Activated CD4-positive, alpha-beta T cell treated with anti-CD3 and anti-CD28 coated beads for 24 hours (primary cell): ENCODE results near the gene CEP120.
"Not testable (repeated sequence)": the region's sequence is repeated elsewhere in the genome, so short reads cannot be mapped to it uniquely, and the experiment has no call there.

Source experiments
- DNase-seq, 2 donors: peaks; one replicate each; pipeline ENCODE4 v3.0.0-alpha.2; 2020; ENCODE audit warnings: low read depth in 2 of 2

The CEP120 gene

GRCh38 chr5:123438902-123439301 is 15.7 kb upstream of the CEP120 start:
- DNase-seq = no peak

- no peak for DNase-seq
Observed at GRCh38 chr5:123438244-123438643, 15.0 kb upstream of the CEP120 start.

- DNase-seq = no peak
Observed at GRCh38 chr5:123436201-123436600, 13.0 kb upstream of the CEP120 start.

GRCh38 chr5:123434796-123435195 is 11.6 kb upstream of the CEP120 start:
- no peak for DNase-seq

GRCh38 chr5:123433596-123433995 is 10.4 kb upstream of the CEP120 start:
- DNase-seq = no peak

GRCh38 chr5:123430441-123430840 is 7.2 kb upstream of the CEP120 start:
- DNase-seq = not testable (repeated sequence)

GRCh38 chr5:123429993-123430392 is 6.8 kb upstream of the CEP120 start:
- no peak for DNase-seq

GRCh38 chr5:123429221-123429954 is 6.2 kb upstream of the CEP120 start:
- no peak for DNase-seq

- no peak for DNase-seq
Observed at GRCh38 chr5:123428521-123429220, 5.5 kb upstream of the CEP120 start.

GRCh38 chr5:123427281-123427680 is 4.1 kb upstream of the CEP120 start:
- no peak for DNase-seq

GRCh38 chr5:123425431-123425830 is 2.2 kb upstream of the CEP120 start:
- no peak for DNase-seq

GRCh38 chr5:123422433-123423277 is 548 bp downstream of the CEP120 start:
- no peak for DNase-seq

- DNase-seq = no peak
Observed at GRCh38 chr5:123421773-123422172, 1.4 kb downstream of the CEP120 start.

GRCh38 chr5:123414974-123415373 is 8.2 kb downstream of the CEP120 start:
- no peak for DNase-seq

- DNase-seq = no peak
Observed at GRCh38 chr5:123412206-123412605, 11.0 kb downstream of the CEP120 start.

GRCh38 chr5:123401999-123402398 is 21.2 kb downstream of the CEP120 start:
- not testable (repeated sequence) for DNase-seq

GRCh38 chr5:123401320-123401719 is 21.9 kb downstream of the CEP120 start:
- no peak for DNase-seq

- DNase-seq = not testable (repeated sequence)
Observed at GRCh38 chr5:123400870-123401291, 22.3 kb downstream of the CEP120 start.

- no peak for DNase-seq
Observed at GRCh38 chr5:123398058-123398733, 25.0 kb downstream of the CEP120 start.

GRCh38 chr5:123397538-123397937 is 25.7 kb downstream of the CEP120 start:
- DNase-seq = no peak

GRCh38 chr5:123391009-123391408 is 32.2 kb downstream of the CEP120 start:
- DNase-seq = no peak

GRCh38 chr5:123389794-123390193 is 33.4 kb downstream of the CEP120 start:
- DNase-seq = no peak
